GM21360 (cell line): ENCODE data around the gene RIC8A.
A peak's percentile ranks its signal among the peaks of the same experiment; 100 is the strongest.
"Not testable (repeated sequence)": the region's sequence is repeated elsewhere in the genome, so short reads cannot be mapped to it uniquely, and the experiment has no call there.

Source experiments
- ATAC-seq: cut with Tn5 transposase; IDR thresholded peaks from one replicate; pipeline ENCODE4 v1.9.1; 2021; ENCODE audit warnings: mild to moderate bottlenecking, moderate library complexity; ENCODE audit not compliant: unreplicated experiment

Gene RIC8A

GRCh38 chr11:207208-207862 is at the start of gene RIC8A, which contains the start of gene BET1L:
Gene RIC8A (plus strand): TSS chr11:207708. CDS start chr11:208855, 1,147 bp downstream.
Gene BET1L (minus strand): TSS chr11:207399. CDS start chr11:207321, 78 bp downstream.
- peak; percentile 65 for ATAC-seq

GRCh38 chr11:180242-180641 is 27.3 kb upstream of the RIC8A start:
- not testable (repeated sequence) for ATAC-seq

GRCh38 chr11:189200-189783 is 18.2 kb upstream of the RIC8A start:
- peak; percentile 16 for ATAC-seq

GRCh38 chr11:189843-190311 is 17.6 kb upstream of the RIC8A start:
- ATAC-seq = peak; percentile 79

- ATAC-seq = not testable (repeated sequence)
Measured at GRCh38 chr11:190546-190945, 17.0 kb upstream of the RIC8A start.

- ATAC-seq = not testable (repeated sequence)
Measured at GRCh38 chr11:191490-192478, 15.7 kb upstream of the RIC8A start.

- ATAC-seq = not testable (repeated sequence)
Measured at GRCh38 chr11:192674-193128, 14.8 kb upstream of the RIC8A start, which contains the start of gene SCGB1C1. Gene SCGB1C1 (plus strand): TSS chr11:193078. CDS start chr11:193100, 22 bp downstream.

GRCh38 chr11:193481-193880 is 14.0 kb upstream of the RIC8A start:
- ATAC-seq = not testable (repeated sequence)

- no peak for ATAC-seq
Measured at GRCh38 chr11:196786-197731, 10.4 kb upstream of the RIC8A start.

- ATAC-seq = no peak
Measured at GRCh38 chr11:197741-198235, 9.7 kb upstream of the RIC8A start.

- no peak for ATAC-seq
Measured at GRCh38 chr11:198236-198806, 9.2 kb upstream of the RIC8A start.

- ATAC-seq = no peak
Measured at GRCh38 chr11:199004-199581, 8.4 kb upstream of the RIC8A start.

GRCh38 chr11:199782-200181 is 7.7 kb upstream of the RIC8A start:
- ATAC-seq = no peak

- no peak for ATAC-seq
Measured at GRCh38 chr11:200224-201003, 7.1 kb upstream of the RIC8A start.

GRCh38 chr11:201966-202365 is 5.5 kb upstream of the RIC8A start:
- ATAC-seq = no peak

GRCh38 chr11:202490-202889 is 5.0 kb upstream of the RIC8A start:
- ATAC-seq = no peak

- no peak for ATAC-seq
Measured at GRCh38 chr11:203056-203944, 4.2 kb upstream of the RIC8A start.
